Inferior parietal cortex (tissue), 1 donor: ENCODE results near the gene DUSP15.
"Not testable (repeated sequence)": the region's sequence is repeated elsewhere in the genome, so short reads cannot be mapped to it uniquely, and the experiment has no call there.

ENCODE experiments used
- DNase-seq: peaks from one replicate; pipeline ENCODE4 v3.0.0-alpha.2; 2016; ENCODE audit errors: extremely low spot score

The DUSP15 gene

GRCh38 chr20:31822421-31823330 is 47.7 kb downstream of the DUSP15 start:
- DNase-seq, result peak; percentile 79

GRCh38 chr20:31821427-31821826 is 48.9 kb downstream of the DUSP15 start:
- no peak for DNase-seq

GRCh38 chr20:31820228-31820627 is 50.1 kb downstream of the DUSP15 start:
- DNase-seq, result no peak

DNA sequence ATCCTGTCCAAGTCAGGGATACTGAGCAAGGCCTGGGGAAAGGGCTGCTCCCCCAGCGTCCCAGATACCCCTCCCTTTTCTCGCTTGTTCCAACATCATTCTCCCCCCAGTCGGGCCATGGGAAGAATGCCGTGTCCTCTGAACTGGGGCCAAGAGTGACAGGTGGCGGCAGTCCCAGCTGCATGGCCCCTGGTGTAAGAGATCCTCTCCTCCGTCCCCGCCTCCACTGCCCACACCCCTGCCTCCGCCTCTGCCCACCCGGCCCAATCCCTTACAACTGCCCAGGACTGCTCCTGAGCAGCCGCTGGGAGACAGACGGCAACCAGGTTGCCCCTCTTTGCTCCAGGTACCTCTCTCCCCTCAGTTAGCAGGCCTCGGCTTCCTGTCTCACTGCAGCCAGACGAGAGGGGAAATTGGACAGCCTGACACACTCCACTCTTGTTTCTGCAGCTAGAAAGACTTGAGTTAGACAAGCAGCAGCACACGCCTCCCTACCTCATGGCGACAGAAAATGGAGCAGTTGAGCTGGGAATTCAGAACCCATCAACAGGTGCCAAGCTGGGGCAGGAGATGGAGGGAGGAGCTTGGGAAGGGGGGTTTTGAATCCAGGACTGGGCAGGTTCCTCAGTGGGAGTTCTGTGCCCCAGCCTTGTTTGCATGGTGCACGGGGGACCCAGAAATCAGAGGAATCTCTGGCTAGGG is 51.1 kb downstream of the DUSP15 start, which contains the start of gene MYLK2:
TSS of gene MYLK2 (plus strand) at position 274 of the 702 bp plus-strand sequence. CDS start at position 499, 225 bp downstream.
- DNase-seq, result no peak

GRCh38 chr20:31818376-31818908 is 51.9 kb downstream of the DUSP15 start:
- DNase-seq, result no peak

DNA sequence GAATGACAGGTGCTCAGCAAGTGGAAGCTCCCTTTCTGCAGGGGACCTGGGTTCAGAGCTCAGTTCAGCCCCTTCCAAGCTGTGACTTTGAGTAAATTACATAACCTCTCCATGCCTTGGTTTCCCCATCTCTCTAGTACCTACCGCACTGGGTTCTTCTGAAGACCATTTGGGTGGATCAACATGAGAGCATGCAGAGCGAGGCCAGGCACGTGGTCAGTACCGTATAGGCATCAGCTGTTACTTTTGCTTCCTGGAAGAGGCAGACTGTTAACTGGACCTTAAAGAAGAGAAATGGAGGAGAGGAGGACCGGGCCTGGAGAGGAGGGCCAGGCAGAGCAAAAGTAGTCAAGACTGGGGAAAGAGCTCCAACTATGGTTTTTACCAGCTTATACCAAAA is 52.9 kb downstream of the DUSP15 start:
- DNase-seq, result no peak

DNA sequence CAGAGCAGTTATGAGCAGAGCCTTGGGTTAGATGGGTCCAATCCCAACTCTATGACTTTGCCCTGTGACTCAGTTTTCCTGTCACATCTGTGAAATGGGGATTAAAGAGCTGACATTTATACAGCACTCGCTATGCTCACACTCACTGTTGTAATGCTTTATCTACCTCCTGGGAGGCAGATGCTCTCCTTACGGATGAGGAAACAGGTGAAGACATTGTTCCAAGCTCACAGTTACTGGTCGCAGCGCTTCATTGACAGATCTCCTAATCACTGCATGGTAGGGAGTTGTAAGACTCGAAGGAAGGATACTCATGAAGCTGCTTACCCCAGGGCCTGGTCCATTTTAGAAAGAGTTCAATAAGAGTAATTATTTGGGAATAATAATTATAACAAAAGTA is 54.1 kb downstream of the DUSP15 start:
- DNase-seq, result no peak

GRCh38 chr20:31815408-31816188 is 54.7 kb downstream of the DUSP15 start:
- no peak for DNase-seq

- not testable (repeated sequence) for DNase-seq
Measured at GRCh38 chr20:31814142-31814541, 56.2 kb downstream of the DUSP15 start.

GRCh38 chr20:31813611-31814010 is 56.7 kb downstream of the DUSP15 start:
- DNase-seq, result no peak

DNA sequence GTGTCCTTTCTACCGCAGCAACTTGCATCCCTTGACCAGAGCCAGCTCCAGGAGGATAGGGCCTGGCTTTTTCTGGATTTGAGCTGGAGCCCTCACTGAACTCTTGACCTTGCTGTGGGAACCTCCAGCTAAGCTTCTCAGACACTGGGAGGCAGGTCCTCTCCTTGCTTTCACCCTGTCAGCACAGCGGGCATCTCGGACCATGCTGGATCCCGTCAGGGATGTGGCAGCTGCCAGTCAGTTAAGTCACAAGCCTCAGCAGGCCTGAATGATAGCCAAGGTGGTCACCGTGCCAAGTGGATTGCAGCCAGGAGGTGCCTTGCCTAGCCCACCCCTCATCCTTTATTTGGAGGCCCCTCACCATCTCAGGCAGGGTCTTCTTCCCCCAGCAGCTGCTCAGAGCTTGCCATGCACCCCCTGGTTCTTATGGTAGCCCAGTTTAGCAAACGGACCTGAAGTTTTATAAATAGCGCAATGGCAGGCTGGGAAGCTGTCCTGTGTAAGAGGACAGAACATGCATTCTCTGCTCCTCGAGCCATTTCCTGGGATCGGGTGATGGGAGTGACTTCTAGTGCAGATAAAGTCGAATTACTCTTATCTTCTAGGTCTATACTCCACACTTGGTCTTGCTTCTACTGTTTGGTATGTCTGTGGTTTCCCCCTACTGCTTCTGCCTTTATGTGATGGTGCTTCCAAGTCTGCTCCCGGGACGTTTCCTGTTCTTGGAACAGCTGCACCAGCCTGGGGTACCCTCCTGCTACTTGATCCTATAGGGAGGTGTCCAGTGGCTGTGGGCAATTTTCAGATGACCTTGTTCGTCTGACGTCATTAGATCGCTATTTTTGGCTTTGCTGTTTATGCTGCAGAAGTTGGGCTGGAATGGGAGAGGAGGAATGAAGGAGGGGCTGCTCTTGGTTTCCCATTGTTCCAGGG is 58.3 kb downstream of the DUSP15 start:
- DNase-seq, result no peak

DNA sequence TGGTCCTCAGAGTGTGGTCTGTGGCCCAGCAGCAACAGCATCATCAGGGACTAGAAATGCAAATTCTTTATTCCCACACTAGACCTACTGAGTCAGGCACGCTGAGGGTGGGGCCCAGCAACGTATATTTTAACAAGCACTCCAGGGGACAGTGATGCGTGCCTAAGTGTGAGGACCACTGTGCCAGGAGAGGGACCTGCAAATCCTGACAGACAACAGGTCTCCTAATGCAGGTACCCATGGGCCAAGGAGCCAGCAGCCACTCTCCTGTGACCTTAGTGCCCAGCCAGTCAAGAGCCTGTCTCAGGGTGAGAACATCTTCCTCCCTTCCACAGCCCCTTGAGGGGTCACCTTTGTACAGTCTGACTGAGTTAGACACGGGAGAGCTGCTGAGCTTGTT is 59.1 kb downstream of the DUSP15 start:
- DNase-seq, result no peak
